ENCODE results near the gene RHOBTB1. TPM values are rescaled to one million over a fixed set of nuclear protein-coding genes. Genes with fewer than 3 reads are reported as not detected.
"Not testable (repeated sequence)": the region's sequence is repeated elsewhere in the genome, so short reads cannot be mapped to it uniquely, and the experiment has no call there.

RHOBTB1 gene
- total RNA-seq, 1 experiment from 2014 or later: 2.5 TPM

DNA sequence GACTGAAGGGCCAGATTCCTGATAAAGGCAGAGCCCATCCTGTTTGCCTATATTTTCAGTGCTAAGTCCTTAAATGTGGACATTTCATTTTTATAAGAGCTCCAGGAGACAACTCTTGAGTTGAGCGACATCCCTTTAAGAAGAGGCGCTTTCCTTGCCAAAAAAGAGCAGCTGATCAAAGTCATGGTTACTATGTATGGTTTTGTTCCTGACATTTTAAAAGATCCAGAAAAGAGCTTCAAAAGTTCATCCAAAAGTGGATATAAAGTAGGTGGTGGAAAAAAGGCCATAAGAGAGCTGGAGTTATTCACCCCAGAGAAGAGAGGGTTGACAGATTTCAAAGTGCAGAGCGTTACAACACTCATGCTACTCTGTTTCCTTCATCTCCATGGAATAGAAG is 36.7 kb downstream of the RHOBTB1 start:
- H3K36me3 Mint-ChIP-seq (ENCODE audit: insufficient read depth in 1 of 3, low read depth in 3 of 3): peaks cover 6 to 25% (median 16%) of the 10 kb centered on the region in 3 experiments
- Histone ChIP-seq H3K27me3 (ENCODE audit: insufficient read depth, low read length) (no peaks in the 10 kb centered on the region), H4K20me1 (ENCODE audit: control insufficient read depth, insufficient read depth, insufficient read length) (no peaks in the 10 kb centered on the region), H2BK15ac (ENCODE audit: low read depth, low read length) (no peak overlapping the region), H2BK20ac (ENCODE audit: low read depth, low read length, poor library complexity, severe bottlenecking) (no peak overlapping the region), H3K4ac (ENCODE audit: low read depth, low read length) (no peak overlapping the region), H3K23ac (ENCODE audit: insufficient read length, low read depth, low read length) (no peak overlapping the region), H2BK5ac (ENCODE audit: insufficient read length, low read length) (no peak overlapping the region), H3K79me1 (ENCODE audit: insufficient read depth, low read depth, low read length, poor library complexity, severe bottlenecking) (no peaks in the 10 kb centered on the region), H2AK5ac (ENCODE audit: insufficient read length, low read length) (no peak overlapping the region), H3K18ac (ENCODE audit: insufficient read length, low read depth, low read length) (no peak overlapping the region), H4K8ac (replicated peaks; ENCODE audit: insufficient read length, low read depth, low read length) (no peak overlapping the region), H3K56ac (ENCODE audit: insufficient read length, low read depth, low read length) (no peak overlapping the region), H2AFZ (ENCODE audit: low read length) (no peak overlapping the region), H3K4me2 (ENCODE audit: insufficient read depth, insufficient read length, low read length) (no peak overlapping the region), H3K14ac (ENCODE audit: insufficient read depth, low read length) (no peak overlapping the region), H2BK120ac (ENCODE audit: low read depth, low read length, poor library complexity, severe bottlenecking) (no peak overlapping the region), H3K9ac (ENCODE audit: extremely low read depth, insufficient read length, low read length) (no peak overlapping the region), H4K5ac (ENCODE audit: insufficient read length, low read depth, low read length) (no peak overlapping the region), H3K27ac (ENCODE audit: insufficient read length, low read depth, low read length) (no peak overlapping the region), H3K23me2 (ENCODE audit: insufficient read length, low read depth, low read length, poor library complexity, severe bottlenecking) (no peaks in the 10 kb centered on the region), H4K91ac (ENCODE audit: insufficient read length, low read depth, low read length) (no peak overlapping the region), H3T11ph (ENCODE audit: low read length) (no peak overlapping the region), H2BK12ac (ENCODE audit: insufficient read length, low read depth, low read length) (no peak overlapping the region), H3K79me2 (ENCODE audit: insufficient read depth, low read length) (no peaks in the 10 kb centered on the region), H3K4me1 (ENCODE audit: insufficient read depth, low read length) (peaks cover 3% of the 10 kb centered on the region; the same call in 1 of the 2 replicates), H3K9me3 (ENCODE audit: control insufficient read depth, low read depth, low read length) (no peaks in the 10 kb centered on the region)
- H3K4me3 Mint-ChIP-seq: no peak overlapping the region
- H3K4me1 Mint-ChIP-seq: peaks cover 0 to 2% of the 10 kb centered on the region in 2 experiments; a peak in 2 of 4 replicates
- peaks cover 8 to 11% of the 10 kb centered on the region in 2 experiments; a peak in 4 of 5 replicates for H3K9me3 Mint-ChIP-seq
- no peak for DNase-seq
- WGBS (ENCODE audit: extremely low coverage, insufficient read length, low lambda C conversion rate): no CpG with 5 or more reads among the region's 3 CpGs
- TF ChIP-seq CTCF (conservative IDR thresholded peaks at IDR 0.05): no peak
- no peaks in the 10 kb centered on the region for H3K27me3 Mint-ChIP-seq (ENCODE audit: low read depth)
- H3K27ac Mint-ChIP-seq: no peak overlapping the region

GRCh38 chr10:60906825-60907224 is 37.2 kb downstream of the RHOBTB1 start:
- H3K27ac ChIP-seq (ENCODE audit: insufficient read length, low read depth, low read length); H3K27me3 ChIP-seq (ENCODE audit: insufficient read depth, low read length); H4K5ac ChIP-seq (ENCODE audit: insufficient read length, low read depth, low read length); H4K91ac ChIP-seq (ENCODE audit: insufficient read length, low read depth, low read length); H3K79me2 ChIP-seq (ENCODE audit: insufficient read depth, low read length); H3K27ac Mint-ChIP-seq; H3K18ac ChIP-seq (ENCODE audit: insufficient read length, low read depth, low read length); H3K27me3 Mint-ChIP-seq (ENCODE audit: low read depth); DNase-seq; H2BK5ac ChIP-seq (ENCODE audit: insufficient read length, low read length); H3K56ac ChIP-seq (ENCODE audit: insufficient read length, low read depth, low read length); H2BK15ac ChIP-seq (ENCODE audit: low read depth, low read length); H2AK5ac ChIP-seq (ENCODE audit: insufficient read length, low read length); H3K23me2 ChIP-seq (ENCODE audit: insufficient read length, low read depth, low read length, poor library complexity, severe bottlenecking); H3K79me1 ChIP-seq (ENCODE audit: insufficient read depth, low read depth, low read length, poor library complexity, severe bottlenecking); H3K4me3 Mint-ChIP-seq; H3T11ph ChIP-seq (ENCODE audit: low read length); H3K4me1 ChIP-seq (ENCODE audit: insufficient read depth, low read length); H4K20me1 ChIP-seq (ENCODE audit: control insufficient read depth, insufficient read depth, insufficient read length); H2AFZ ChIP-seq (ENCODE audit: low read length); H3K4me1 Mint-ChIP-seq; H2BK20ac ChIP-seq (ENCODE audit: low read depth, low read length, poor library complexity, severe bottlenecking); H4K8ac ChIP-seq (replicated peaks; ENCODE audit: insufficient read length, low read depth, low read length); H3K4me2 ChIP-seq (ENCODE audit: insufficient read depth, insufficient read length, low read length); H3K9ac ChIP-seq (ENCODE audit: extremely low read depth, insufficient read length, low read length); H2BK12ac ChIP-seq (ENCODE audit: insufficient read length, low read depth, low read length); H2BK120ac ChIP-seq (ENCODE audit: low read depth, low read length, poor library complexity, severe bottlenecking); H3K14ac ChIP-seq (ENCODE audit: insufficient read depth, low read length); H3K9me3 ChIP-seq (ENCODE audit: control insufficient read depth, low read depth, low read length); H3K4ac ChIP-seq (ENCODE audit: low read depth, low read length); H3K23ac ChIP-seq (ENCODE audit: insufficient read length, low read depth, low read length): not testable (repeated sequence)
- WGBS (ENCODE audit: extremely low coverage, insufficient read length, low lambda C conversion rate): no CpG with 5 or more reads among the region's 6 CpGs
- Mint-ChIP-seq H3K9me3 (peaks cover 8 to 11% of the 10 kb centered on the region in 2 experiments; a peak in 4 of 5 replicates), H3K36me3 (ENCODE audit: insufficient read depth in 1 of 3, low read depth in 3 of 3) (peaks cover 6 to 25% (median 16%) of the 10 kb centered on the region in 3 experiments)

Measured in H9 (cell line).